Gastrocnemius medialis (tissue), 4 donors: Measurements from ENCODE around the gene NAGK. TPM values are rescaled to one million over a fixed set of nuclear protein-coding genes. Genes with fewer than 3 reads are reported as not detected.

Experiments used
- ATAC-seq, 2 donors: fragments of 150-250 bp; one replicate each; pipeline ENCODE4 v1.9.1; 2016
- DNase-seq, 2 donors: peaks; one replicate each; pipeline ENCODE4 v3.0.0-alpha.2; 2019
- H3K27ac ChIP-seq, 4 donors: fragments of 200-600 bp; sonication (generic); 1 replicate in 1 of 4; 2 replicates in 3 of 4; pipeline ENCODE4 v1.5.1; 2016 to 2018; ENCODE audit warnings: mild to moderate bottlenecking in 2 of 4, moderate library complexity in 1 of 4
- H3K27me3 ChIP-seq, 3 donors: fragments of 200-600 bp; sonication (generic) in 2 of 3; 1 replicate in 1 of 3; 2 replicates in 2 of 3; pipeline versions ENCODE4 v1.5.1 to v1.6.0; 2016 to 2019; ENCODE audit warnings: mild to moderate bottlenecking in 1 of 3, moderate library complexity in 1 of 3
- H3K36me3 ChIP-seq, 2 donors: fragments of 200-600 bp; sonication (generic) in 1 of 2; one replicate each; pipeline ENCODE4 v1.5.1; 2017 to 2018
- H3K4me1 ChIP-seq, 2 donors: fragments of 200-600 bp; sonication (generic) in 1 of 2; one replicate each; pipeline ENCODE4 v1.5.1; 2016 to 2017; ENCODE audit warnings: mild to moderate bottlenecking in 2 of 2
- H3K4me3 ChIP-seq, 4 donors: fragments of 200-600 bp; sonication (generic) in 3 of 4; 1 replicate in 1 of 4; 2 replicates in 3 of 4; pipeline ENCODE4 v1.5.1; 2016 to 2019; ENCODE audit warnings: mild to moderate bottlenecking in 2 of 4
- H3K9me3 ChIP-seq, 3 donors: fragments of 200-600 bp; sonication (generic) in 2 of 3; 1 replicate in 1 of 3; 2 replicates in 2 of 3; pipeline ENCODE4 v1.5.1; 2016 to 2019
- CTCF ChIP-seq, 5 experiments: fragments of 450-650 bp in 3 of 5; fragments of 200-600 bp in 2 of 5; sonication (generic) in 2 of 5; IDR thresholded peaks in 4 of 5; conservative IDR thresholded peaks in 1 of 5; 1 replicate in 4 of 5; 2 replicates in 1 of 5; pipeline ENCODE4 v1.5.1; 2016 to 2019; ENCODE audit warnings: antibody characterized with exemption in 5 of 5, mild to moderate bottlenecking in 3 of 5, moderate library complexity in 3 of 5
- POLR2A ChIP-seq, 2 donors: fragments of 450-650 bp; IDR thresholded peaks; one replicate each; pipeline ENCODE4 v1.6.1; 2017; ENCODE audit warnings: antibody characterized with exemption in 2 of 2, mild to moderate bottlenecking in 2 of 2, moderate library complexity in 2 of 2
- in situ Hi-C, 4 donors: fragments of 200-750 bp; cut with MboI; loops; one replicate each; pipeline versions ENCODE4 v1.15.0 to v1.8.0; 2017; ENCODE audit warnings: low sequenced_read_pairs in 4 of 4
- intact Hi-C: fragments of 100-400 bp; cut with DNase I; formaldehyde crosslinking; loops from one replicate; pipeline ENCODE4 v1.15.1; 2023; ENCODE audit warnings: low total_unique reads
- total RNA-seq, 4 donors: library from RNA; depleted of rRNA; stranded (reverse); fragments of >200 nt; gene quantifications; one replicate each; pipeline versions ENCODE4 v1.1.0 to v1.2.3, GENCODE V29; 2016

NAGK gene
- total RNA-seq, 4 donors from 2014 or later, result 24.2 to 43.5 (median 41.2) TPM

- ATAC-seq (no peak), DNase-seq (no peak)
- Histone ChIP-seq H3K4me1 (no peaks in the 10 kb centered on the region), H3K36me3 (no peaks in the 10 kb centered on the region), H3K4me3 (no peak overlapping the region), H3K9me3 (no peaks in the 10 kb centered on the region), H3K27ac (no peak overlapping the region), H3K27me3 (peaks cover 0 to 5% (median 3%) of the 10 kb centered on the region in 3 donors)
- in situ Hi-C loops (no loop called here), intact Hi-C loops (no loop called here)
- TF ChIP-seq CTCF (IDR thresholded peaks at IDR 0.05 in 4 of 5, conservative IDR thresholded peaks at IDR 0.05 in 1 of 5) (no peak), POLR2A (IDR thresholded peaks at IDR 0.05) (no peak)
Measured at GRCh38 chr2:71060211-71060610, 8.2 kb upstream of the NAGK start.

- no peaks in the 10 kb centered on the region for H3K9me3 ChIP-seq
- no peaks in the 10 kb centered on the region for H3K36me3 ChIP-seq
- H3K4me3 ChIP-seq, result no peak overlapping the region
- no peaks in the 10 kb centered on the region for H3K4me1 ChIP-seq
- TF ChIP-seq CTCF (IDR thresholded peaks at IDR 0.05 in 4 of 5, conservative IDR thresholded peaks at IDR 0.05 in 1 of 5), result no peak
- no peak for TF ChIP-seq POLR2A (IDR thresholded peaks at IDR 0.05)
- H3K27ac ChIP-seq, result no peak overlapping the region
- DNase-seq (no peak), ATAC-seq (no peak)
- H3K27me3 ChIP-seq, result peaks cover 0 to 5% (median 3%) of the 10 kb centered on the region in 3 donors
- in situ Hi-C loops, result no loop called here
- intact Hi-C loops, result no loop called here
Measured at GRCh38 chr2:71060871-71061270, 7.6 kb upstream of the NAGK start.

GRCh38 chr2:71063216-71063615 lies 5.2 kb upstream of the NAGK start:
- TF ChIP-seq POLR2A (IDR thresholded peaks at IDR 0.05) (no peak), CTCF (IDR thresholded peaks at IDR 0.05 in 4 of 5, conservative IDR thresholded peaks at IDR 0.05 in 1 of 5) (no peak)
- H3K36me3 ChIP-seq, result no peaks in the 10 kb centered on the region
- no peak overlapping the region for H3K27ac ChIP-seq
- intact Hi-C loops (no loop called here), in situ Hi-C loops (no loop called here)
- peaks cover 0 to 5% (median 3%) of the 10 kb centered on the region in 3 donors for H3K27me3 ChIP-seq
- ATAC-seq, result no peak
- no peak for DNase-seq
- H3K4me3 ChIP-seq, result no peak overlapping the region
- H3K4me1 ChIP-seq, result peaks cover 8% of the 10 kb centered on the region in 2 donors
- H3K9me3 ChIP-seq, result no peaks in the 10 kb centered on the region

GRCh38 chr2:71064110-71064611 lies 4.3 kb upstream of the NAGK start:
- ATAC-seq (no peak), DNase-seq (no peak)
- Histone ChIP-seq H3K27ac (no peak overlapping the region), H3K4me3 (no peak overlapping the region), H3K27me3 (peaks cover 0 to 5% (median 3%) of the 10 kb centered on the region in 3 donors), H3K36me3 (no peaks in the 10 kb centered on the region), H3K9me3 (no peaks in the 10 kb centered on the region), H3K4me1 (peaks cover 12% of the 10 kb centered on the region in 2 donors)
- in situ Hi-C loops (no loop called here), intact Hi-C loops (no loop called here)
- no peak for TF ChIP-seq CTCF (IDR thresholded peaks at IDR 0.05 in 4 of 5, conservative IDR thresholded peaks at IDR 0.05 in 1 of 5)
- no peak for TF ChIP-seq POLR2A (IDR thresholded peaks at IDR 0.05)
